Myocyte (in vitro differentiated cells): ENCODE results near the gene IL26. TPM values are rescaled to one million over a fixed set of nuclear protein-coding genes. Genes with fewer than 3 reads are reported as not detected.
"Not testable (repeated sequence)": the region's sequence is repeated elsewhere in the genome, so short reads cannot be mapped to it uniquely, and the experiment has no call there.

ENCODE experiments used
- DNase-seq: peaks from one replicate; pipeline ENCODE4 v3.0.0-alpha.2; 2012; ENCODE audit warnings: low read depth
- total RNA-seq: library from RNA; depleted of rRNA; stranded (reverse); fragments of >200 nt; gene quantifications from 2 replicates; pipeline ENCODE4 v1.2.3, GENCODE V29; 2014

IL26 gene
- total RNA-seq, 1 donor from 2014 or later: not detected

GRCh38 chr12:68240079-68240478, 14.5 kb upstream of the IL26 start:
- DNase-seq: peak; percentile 23

DNA sequence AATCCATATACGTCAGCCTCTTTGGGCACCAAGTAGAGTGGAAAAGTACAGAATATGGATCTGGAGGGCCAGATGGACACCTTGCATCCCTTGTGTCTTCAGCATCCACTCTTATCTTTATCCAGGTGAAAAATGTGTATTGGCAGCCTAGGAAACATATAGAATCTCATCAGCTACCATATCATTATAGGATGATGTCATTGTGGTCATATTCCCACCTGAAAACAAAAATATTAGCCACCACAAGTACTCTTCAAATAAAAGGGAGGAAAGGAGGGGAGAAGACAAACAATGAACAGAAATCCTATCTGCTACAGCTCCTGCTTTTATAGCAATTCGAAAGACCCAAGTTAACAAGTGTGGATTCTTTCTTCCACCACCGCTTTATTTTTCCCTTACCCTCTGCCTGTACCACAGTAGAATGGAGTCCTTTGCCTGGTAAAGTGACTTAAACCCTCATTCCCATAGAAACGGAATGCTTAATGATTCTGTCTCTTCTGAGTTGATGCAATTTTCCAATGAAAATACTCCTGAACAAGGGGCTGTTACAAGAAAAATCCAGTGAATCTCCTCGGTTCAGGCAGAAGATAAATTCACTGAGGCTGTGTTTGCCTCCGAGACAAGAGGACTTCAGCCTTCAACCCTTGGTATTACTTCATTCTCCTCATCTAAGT, 13.8 kb upstream of the IL26 start:
- DNase-seq: no peak

GRCh38 chr12:68237619-68238018, 12.0 kb upstream of the IL26 start:
- peak; percentile 47 for DNase-seq

GRCh38 chr12:68237078-68237477, 11.5 kb upstream of the IL26 start:
- DNase-seq: peak; percentile 38

- DNase-seq: peak; percentile 56
Observed at GRCh38 chr12:68236421-68237059, 10.9 kb upstream of the IL26 start.

- DNase-seq: no peak
Observed at GRCh38 chr12:68235576-68235975, 10.0 kb upstream of the IL26 start.

- no peak for DNase-seq
Observed at GRCh38 chr12:68234140-68234539, 8.5 kb upstream of the IL26 start.

DNA sequence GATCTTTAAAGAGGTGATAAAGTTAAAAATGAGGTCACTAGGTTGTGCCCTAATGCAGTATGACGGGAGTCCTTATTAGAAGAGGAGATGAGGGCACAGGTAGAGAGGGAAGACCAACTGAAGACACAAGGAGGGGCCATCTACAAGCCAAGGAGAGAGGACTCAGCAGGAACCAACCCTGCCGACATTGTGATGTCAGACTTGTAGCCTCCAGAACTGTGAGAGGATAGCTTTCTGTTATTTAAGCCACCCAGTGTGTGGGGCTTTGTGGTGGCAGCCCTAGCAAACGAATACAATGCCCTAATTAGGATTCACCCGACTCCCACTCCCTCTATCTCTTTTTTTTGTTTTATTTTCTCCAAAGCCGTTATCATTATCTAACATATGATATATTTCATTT, 7.9 kb upstream of the IL26 start:
- no peak for DNase-seq

GRCh38 chr12:68231691-68232090, 6.1 kb upstream of the IL26 start:
- no peak for DNase-seq

DNA sequence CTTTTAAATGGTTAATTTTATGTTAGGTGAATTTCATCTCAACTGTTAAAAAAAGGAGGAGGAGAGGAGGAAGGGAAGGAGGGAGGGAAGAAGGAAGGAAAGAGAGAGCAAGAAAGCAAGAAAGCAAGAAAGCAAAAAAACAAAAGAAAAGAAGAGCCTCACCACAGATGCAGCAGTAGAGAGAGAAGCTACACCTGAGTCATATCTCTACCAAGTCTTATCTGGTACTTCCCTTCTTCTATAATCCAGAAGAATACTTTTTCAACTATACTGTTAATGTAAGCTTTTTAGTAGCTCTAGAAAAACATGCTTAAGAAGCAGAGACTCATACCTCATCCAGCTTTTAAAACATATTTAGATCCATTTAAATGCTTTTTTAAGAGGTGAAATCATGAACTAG, 5.6 kb upstream of the IL26 start:
- DNase-seq: no peak

DNA sequence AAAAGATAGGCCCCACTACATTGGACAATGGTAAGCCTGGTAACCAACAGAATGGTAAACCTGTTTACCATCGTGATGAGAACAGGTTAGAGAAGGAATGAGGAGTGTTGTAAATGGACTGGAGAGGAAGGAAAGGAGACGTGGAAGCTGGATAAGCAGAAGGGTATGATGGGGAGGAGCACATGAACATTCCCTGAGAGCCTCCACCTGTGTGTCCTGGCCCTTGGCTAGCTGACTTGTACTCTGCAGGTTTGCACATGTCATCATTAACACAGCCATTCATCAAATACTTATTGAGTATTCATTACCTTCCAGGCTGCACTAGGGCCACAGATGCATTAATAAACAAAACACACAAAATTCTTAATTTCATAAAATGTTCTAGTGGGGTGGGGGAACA, 4.3 kb upstream of the IL26 start:
- no peak for DNase-seq

DNA sequence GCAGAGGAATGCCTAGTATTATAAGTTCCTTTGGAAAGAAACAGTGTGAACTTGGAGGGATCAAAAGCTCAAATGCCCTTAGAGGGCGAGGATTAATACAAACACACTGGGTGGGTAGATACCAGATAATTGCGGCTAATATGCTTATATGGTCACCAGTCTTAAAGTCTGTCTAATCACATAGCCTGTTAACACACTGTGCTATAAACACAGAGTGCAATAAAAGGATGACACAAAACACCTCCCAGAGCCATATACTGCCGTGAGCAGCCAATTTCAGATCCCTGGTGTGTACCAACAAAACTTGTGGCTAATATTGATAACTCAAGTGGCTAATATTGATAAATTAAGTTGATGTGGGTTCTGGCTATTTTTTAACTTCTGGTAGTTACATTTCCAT, 1.7 kb upstream of the IL26 start:
- DNase-seq: no peak

DNA sequence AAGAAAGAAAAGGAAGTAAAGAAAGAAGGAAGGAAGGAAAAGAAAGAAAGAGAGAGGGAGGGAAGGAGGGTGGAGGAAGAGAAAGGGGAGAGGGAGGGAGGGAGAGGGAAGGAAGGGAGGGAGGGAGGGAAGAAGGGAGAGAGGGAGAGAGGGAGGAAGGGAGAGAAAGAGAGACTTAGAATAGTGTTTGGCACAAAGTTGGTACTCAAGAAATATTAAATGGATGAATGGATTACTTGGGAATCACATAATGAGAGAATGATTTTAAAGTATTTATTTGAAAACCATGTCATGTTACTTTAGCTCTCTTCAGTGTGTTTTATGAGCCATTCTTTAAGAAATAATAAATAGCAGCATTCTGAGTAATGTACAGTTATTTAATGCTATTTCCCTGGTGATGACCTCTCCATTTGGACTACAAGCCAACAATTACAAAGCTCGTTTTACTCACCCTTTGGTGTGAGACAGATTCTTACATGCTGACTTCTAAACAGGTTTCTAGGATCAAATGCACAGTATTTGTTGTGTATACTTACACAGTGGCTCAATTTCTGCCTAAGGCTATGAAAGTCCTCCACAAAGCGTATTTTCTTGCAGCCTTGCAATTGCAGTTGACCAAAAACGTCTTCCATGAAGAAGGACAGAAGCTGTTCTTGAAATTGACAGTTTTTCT, 861 bp downstream of the IL26 start:
- no peak for DNase-seq

DNA sequence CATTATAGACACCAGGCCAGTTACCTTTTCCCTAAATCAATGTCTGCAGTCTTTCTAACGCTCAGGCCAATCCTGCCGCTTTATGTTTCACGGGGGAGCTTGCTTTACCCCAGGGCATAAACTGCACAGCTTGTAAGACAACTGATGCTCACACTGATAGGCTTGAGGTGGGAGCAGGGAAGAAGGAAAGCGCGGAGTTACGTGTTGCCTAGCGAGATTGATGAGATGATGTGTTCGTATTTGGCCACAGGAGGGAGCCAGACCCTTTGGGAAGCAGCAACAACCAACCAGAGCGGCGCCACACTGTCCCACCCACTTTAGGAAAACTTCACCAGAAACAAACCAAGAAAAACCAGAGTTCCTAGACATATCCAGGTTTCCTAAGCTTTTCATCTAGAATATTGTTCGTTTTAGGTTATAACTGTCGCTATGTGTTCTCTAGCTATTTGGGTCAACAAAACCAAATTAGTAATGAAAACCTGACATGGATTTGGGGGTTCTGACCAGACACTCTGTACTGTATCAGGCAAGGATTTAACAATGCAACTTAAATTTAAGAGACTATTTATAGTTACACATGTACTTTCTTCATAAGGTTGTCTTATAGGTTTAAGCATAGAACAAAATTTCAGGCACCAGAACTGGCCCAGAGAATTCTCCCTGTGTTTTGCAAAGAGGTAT, 2.4 kb downstream of the IL26 start:
- DNase-seq: peak; percentile 88

GRCh38 chr12:68222326-68222725, 3.3 kb downstream of the IL26 start:
- no peak for DNase-seq

DNA sequence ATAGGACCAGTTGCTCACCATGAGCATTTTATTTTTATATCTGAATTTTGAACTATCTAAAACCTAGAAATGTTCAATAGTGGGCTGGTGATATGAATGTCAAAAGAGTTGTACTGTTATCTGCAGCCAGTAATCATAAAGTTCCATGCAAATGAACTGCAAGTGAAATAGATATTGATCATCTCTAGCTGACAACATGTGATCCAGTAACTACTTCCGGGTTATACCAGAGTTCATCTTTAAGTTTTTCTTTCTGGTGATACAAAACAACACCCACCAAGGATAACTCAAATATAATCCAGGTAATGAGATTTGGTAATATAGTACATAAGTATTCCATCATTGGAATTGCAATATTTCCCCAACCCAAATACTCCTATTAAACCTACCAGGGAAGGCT, 4.1 kb downstream of the IL26 start:
- no peak for DNase-seq

- no peak for DNase-seq
Observed at GRCh38 chr12:68210875-68211274, 14.7 kb downstream of the IL26 start.

DNA sequence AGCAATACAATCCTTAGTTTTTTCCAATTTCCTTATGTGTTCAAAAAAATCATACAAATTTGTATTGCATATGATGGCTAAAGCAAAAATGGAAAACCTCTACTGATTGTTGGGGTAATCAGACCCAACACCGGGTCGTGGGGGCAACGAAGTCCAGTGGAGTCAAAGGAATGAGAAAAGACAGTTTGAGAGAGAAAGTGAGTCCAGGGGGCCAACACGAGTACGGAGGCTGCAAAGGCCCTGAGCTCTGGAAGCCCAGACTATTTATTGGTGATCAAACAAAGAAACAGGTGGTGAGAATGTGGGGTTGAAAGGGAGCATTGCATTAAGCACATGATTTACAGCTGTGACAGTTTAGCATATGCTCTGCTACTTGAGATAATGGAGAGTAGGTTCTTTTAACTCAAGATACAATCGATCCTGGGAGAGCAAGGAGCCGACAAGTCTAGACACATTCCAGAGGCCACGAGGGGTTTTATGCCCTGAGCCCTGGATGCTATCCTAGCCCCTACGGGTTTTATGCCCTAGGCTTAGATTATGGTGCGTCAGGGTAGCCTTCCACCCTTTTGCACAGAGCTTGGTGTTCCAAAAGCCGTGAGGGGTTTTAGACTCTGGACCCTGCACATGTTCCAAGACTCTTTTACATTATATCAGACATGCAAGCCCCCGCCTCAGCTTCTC, 16.4 kb downstream of the IL26 start:
- DNase-seq: not testable (repeated sequence)

DNA sequence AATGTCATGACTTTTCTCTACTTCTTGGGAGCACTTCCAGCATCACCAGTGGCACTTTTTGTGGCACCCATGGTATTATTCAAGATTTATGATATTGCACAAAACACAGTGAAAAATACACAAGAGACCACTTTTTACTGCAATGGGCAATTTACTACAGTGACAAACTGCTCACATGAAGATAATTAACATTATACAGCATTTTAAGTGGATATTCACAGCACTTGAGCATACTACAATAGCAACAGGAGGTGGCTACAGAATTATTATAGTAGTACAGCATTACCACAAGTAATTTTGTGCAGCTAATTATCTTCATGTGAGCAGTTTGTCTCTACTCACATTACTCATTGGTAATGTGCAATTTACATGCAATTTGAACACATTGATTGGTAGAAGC, 18.3 kb downstream of the IL26 start:
- DNase-seq: no peak

DNA sequence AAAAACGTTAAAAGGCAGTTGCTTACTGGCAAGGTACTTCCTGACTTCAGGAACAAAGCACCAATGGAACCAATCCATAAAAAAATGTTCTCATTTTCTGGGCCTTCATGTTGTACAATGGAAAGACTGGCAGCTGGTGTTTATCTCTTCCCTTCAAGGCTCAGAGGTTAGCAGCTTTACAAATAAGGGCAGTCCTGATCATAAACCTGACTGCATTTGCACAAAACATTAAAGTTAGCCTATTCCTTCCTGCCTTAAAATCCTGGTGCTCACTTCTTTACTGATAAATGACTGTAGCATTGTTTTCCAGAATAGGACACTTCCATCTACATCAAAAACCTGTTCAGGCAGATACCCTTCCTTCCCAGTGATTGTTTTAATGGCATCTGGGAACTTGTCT, 19.2 kb downstream of the IL26 start:
- DNase-seq: no peak

- no peak for DNase-seq
Observed at GRCh38 chr12:68203460-68203875, 22.1 kb downstream of the IL26 start.

GRCh38 chr12:68200854-68201253, 24.8 kb downstream of the IL26 start:
- no peak for DNase-seq
